Stomach (tissue), 9 donors: ENCODE data around the gene TMEM134. TPM values are rescaled to one million over a fixed set of nuclear protein-coding genes. Genes with fewer than 3 reads are reported as not detected.
A peak's percentile ranks its signal among the peaks of the same experiment; 100 is the strongest.
"Not testable (repeated sequence)": the region's sequence is repeated elsewhere in the genome, so short reads cannot be mapped to it uniquely, and the experiment has no call there.

Experiments
- DNase-seq, 2 donors: peaks; one replicate each; pipeline versions ENCODE4 v3.0.0 to v3.0.0-alpha.2; 2013 to 2019
- H3K27ac ChIP-seq, 5 donors: fragments of 200-600 bp in 4 of 5; sonication (generic) in 4 of 5; one replicate each; pipeline ENCODE4 v1.5.1; 2013 to 2019; ENCODE audit warnings: mild to moderate bottlenecking in 1 of 5, moderate library complexity in 1 of 5
- H3K27me3 ChIP-seq, 3 donors: fragments of 200-600 bp; sonication (generic); one replicate each; pipeline ENCODE4 v1.5.1; 2017 to 2019; ENCODE audit warnings: mixed run types in 1 of 3
- H3K36me3 ChIP-seq, 4 donors: fragments of 200-600 bp; sonication (generic); 1 replicate in 3 of 4; 2 replicates in 1 of 4; pipeline ENCODE4 v1.5.1; 2016 to 2019
- H3K4me1 ChIP-seq, 4 donors: fragments of 200-600 bp; sonication (generic); one replicate each; pipeline ENCODE4 v1.5.1; 2016 to 2019
- H3K4me3 ChIP-seq, 4 donors: fragments of 200-600 bp; sonication (generic) in 3 of 4; one replicate each; pipeline ENCODE4 v1.5.1; 2016 to 2019; ENCODE audit warnings: mild to moderate bottlenecking in 1 of 4
- H3K9me3 ChIP-seq, 4 donors: fragments of 200-600 bp; sonication (generic); one replicate each; pipeline ENCODE4 v1.5.1; 2016 to 2019
- CTCF ChIP-seq, 7 experiments: fragments of 450-650 bp in 4 of 7; fragments of 200-600 bp in 3 of 7; sonication (generic) in 3 of 7; IDR thresholded peaks; one replicate each; pipeline ENCODE4 v1.5.1; 2016 to 2019; ENCODE audit warnings: antibody characterized with exemption in 7 of 7, control low read depth in 2 of 7, mild to moderate bottlenecking in 1 of 7
- EP300 ChIP-seq: sonication (generic); formaldehyde crosslinking; IDR thresholded peaks from one replicate; pipeline ENCODE4 v1.6.1; 2017; ENCODE audit warnings: antibody characterized with exemption
- POLR2A ChIP-seq, 4 donors: fragments of 450-650 bp; IDR thresholded peaks; one replicate each; pipeline ENCODE4 v1.6.1; 2016; ENCODE audit warnings: antibody characterized with exemption in 4 of 4, control low read depth in 2 of 4, mild to moderate bottlenecking in 1 of 4, moderate library complexity in 1 of 4
- POLR2AphosphoS5 ChIP-seq, 3 donors: sonication (generic); formaldehyde crosslinking; IDR thresholded peaks; one replicate each; pipeline ENCODE4 v1.6.1; 2016; ENCODE audit warnings: antibody characterized with exemption in 3 of 3
- WGBS, 5 donors: extraction: QIAGEN DNeasy Blood & Tissue Kit in 3 of 5; methylation state at CpG; one replicate each; pipeline versions ENCODE4 v1.1.5 to v1.1.7; 2013 to 2018; 5-methylcytosine and 5-hydroxymethylcytosine counted together
- intact Hi-C: fragments of 100-400 bp; cut with DNase I; formaldehyde crosslinking; loops from one replicate; pipeline ENCODE4 v1.15.1; 2023; ENCODE audit warnings: low total_unique reads
- polyA plus RNA-seq, 3 donors: library from polyadenylated mRNA; stranded (reverse); fragments of 200-250 nt; gene quantifications; one replicate each; pipeline ENCODE4 v1.2.3, GENCODE V29; 2013
- total RNA-seq, 5 donors: library from RNA; depleted of rRNA; stranded (reverse); fragments of >200 nt; gene quantifications; one replicate each; pipeline versions ENCODE4 v1.1.0 to v1.2.3, GENCODE V29; 2014 to 2016
- donor health status: healthy with polysubstance abuse.
- donor health status: Bipolar disorder and iron deficiency.
- donor health status: healthy.

TMEM134 gene
- total and polyA plus RNA-seq, 8 donors = 57.6 to 392 (median 128) TPM

GRCh38 chr11:67482275-67482826 lies 13.3 kb upstream of the TMEM134 start:
- no peak for TF ChIP-seq CTCF (IDR thresholded peaks at IDR 0.05)
- no peak for TF ChIP-seq POLR2A (IDR thresholded peaks at IDR 0.05)
- Histone ChIP-seq H3K9me3 (no peaks in the 10 kb centered on the region), H3K27me3 (no peaks in the 10 kb centered on the region), H3K36me3 (peaks cover 0 to 9% (median 7%) of the 10 kb centered on the region in 4 donors), H3K27ac (peak overlapping the region; percentile 62 to 90 (median 87)), H3K4me1 (peaks cover 17 to 45% (median 41%) of the 10 kb centered on the region in 4 donors), H3K4me3 (peak overlapping the region; percentile 44 to 60 (median 56))
- DNase-seq = no peak
- intact Hi-C loops = no loop called here
- WGBS, 5 donors = 29 to 43% (median 38%) methylated on average over 19 of the region's 19 CpGs

GRCh38 chr11:67477344-67478050 lies 8.4 kb upstream of the TMEM134 start:
- WGBS, 5 donors = 81 to 90% (median 87%) methylated on average over 12 to 15 of the region's 16 CpGs
- H3K4me1 ChIP-seq = peaks cover 5 to 11% (median 8%) of the 10 kb centered on the region in 4 donors
- H3K27ac ChIP-seq, H3K36me3 ChIP-seq, intact Hi-C loops, H3K27me3 ChIP-seq, H3K9me3 ChIP-seq, H3K4me3 ChIP-seq, DNase-seq: not testable (repeated sequence)

- H3K27me3 ChIP-seq, H3K9me3 ChIP-seq, H3K4me3 ChIP-seq, H3K4me1 ChIP-seq, H3K27ac ChIP-seq, intact Hi-C loops, DNase-seq, H3K36me3 ChIP-seq: not testable (repeated sequence)
- WGBS, 5 donors = 50 to 68% (median 62%) methylated on average over 10 of the region's 10 CpGs
Measured at GRCh38 chr11:67476692-67477091, 7.6 kb upstream of the TMEM134 start.

GRCh38 chr11:67472882-67473281 lies 3.8 kb upstream of the TMEM134 start:
- 77 to 85% (median 82%) methylated on average over 7 of the region's 7 CpGs for WGBS, 5 donors

GRCh38 chr11:67470337-67471002 lies 1.4 kb upstream of the TMEM134 start:
- Histone ChIP-seq H3K27ac (no peak overlapping the region), H3K27me3 (no peaks in the 10 kb centered on the region), H3K4me3 (no peak overlapping the region), H3K36me3 (peaks cover 0 to 5% (median 2%) of the 10 kb centered on the region in 4 donors), H3K4me1 (peaks cover 28 to 44% (median 42%) of the 10 kb centered on the region in 4 donors), H3K9me3 (no peaks in the 10 kb centered on the region)
- TF ChIP-seq CTCF (IDR thresholded peaks at IDR 0.05) (no peak), EP300 (no peak), POLR2AphosphoS5 (IDR thresholded peaks at IDR 0.05) (no peak), POLR2A (IDR thresholded peaks at IDR 0.05) (no peak)
- DNase-seq = no peak
- intact Hi-C loops = no loop called here
- WGBS, 5 donors = 75 to 87% (median 82%) methylated on average over 8 of the region's 8 CpGs

More at GRCh38 chr11:67472882-67473281, 3.8 kb upstream of the TMEM134 start:
- no peak for DNase-seq
- Histone ChIP-seq H3K27ac (no peak overlapping the region), H3K4me1 (peaks cover 12 to 20% (median 17%) of the 10 kb centered on the region in 4 donors), H3K9me3 (no peaks in the 10 kb centered on the region), H3K27me3 (no peaks in the 10 kb centered on the region), H3K4me3 (no peak overlapping the region), H3K36me3 (no peaks in the 10 kb centered on the region)
- TF ChIP-seq POLR2AphosphoS5 (IDR thresholded peaks at IDR 0.05) (no peak), POLR2A (IDR thresholded peaks at IDR 0.05) (no peak), EP300 (no peak), CTCF (IDR thresholded peaks at IDR 0.05) (no peak)
- intact Hi-C loops = no loop called here
